ENCODE results near the gene GSN. TPM values are rescaled to one million over a fixed set of nuclear protein-coding genes. Genes with fewer than 3 reads are reported as not detected.

GSN gene
- polyA plus RNA-seq, 1 of the 3 experiments (the other 2 are of a cell fraction) = 168 TPM

DNA sequence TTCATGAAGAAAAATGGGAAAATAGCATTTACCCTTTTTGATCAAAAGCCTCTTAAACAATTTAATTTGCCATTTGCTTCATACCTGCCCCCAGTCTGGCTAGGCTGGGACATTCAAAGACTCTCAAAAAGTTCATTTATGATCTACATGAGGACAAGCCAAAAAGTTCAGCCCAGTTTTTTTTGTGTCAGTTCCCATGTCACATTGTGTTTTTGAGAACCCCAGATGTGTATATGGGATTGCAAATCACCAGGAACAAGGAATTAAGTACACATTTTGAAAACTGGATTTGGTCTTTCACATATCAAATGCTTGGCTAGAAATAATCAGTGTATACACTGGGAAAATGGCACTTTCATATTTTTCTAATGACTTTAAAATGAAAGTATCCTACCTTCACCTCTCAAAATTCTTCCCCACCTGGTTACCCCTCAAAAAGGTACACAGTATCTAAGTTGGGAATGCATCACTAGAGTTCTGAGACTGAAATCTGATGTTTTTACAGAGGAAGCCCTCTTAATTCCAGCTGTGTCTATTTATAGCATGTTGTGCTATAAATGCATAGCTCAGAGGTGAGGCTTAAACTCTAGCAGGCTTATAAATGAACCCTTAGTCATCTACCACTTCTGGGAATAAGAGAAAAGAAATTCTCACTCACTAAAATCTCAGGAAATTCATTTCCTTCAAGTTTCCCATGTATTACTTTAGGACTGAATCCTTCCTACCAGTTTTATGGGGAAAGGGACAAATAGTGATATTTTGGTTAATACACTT is 92.8 kb downstream of the GSN start (continued):
- TF ChIP-seq, protein P1, sequence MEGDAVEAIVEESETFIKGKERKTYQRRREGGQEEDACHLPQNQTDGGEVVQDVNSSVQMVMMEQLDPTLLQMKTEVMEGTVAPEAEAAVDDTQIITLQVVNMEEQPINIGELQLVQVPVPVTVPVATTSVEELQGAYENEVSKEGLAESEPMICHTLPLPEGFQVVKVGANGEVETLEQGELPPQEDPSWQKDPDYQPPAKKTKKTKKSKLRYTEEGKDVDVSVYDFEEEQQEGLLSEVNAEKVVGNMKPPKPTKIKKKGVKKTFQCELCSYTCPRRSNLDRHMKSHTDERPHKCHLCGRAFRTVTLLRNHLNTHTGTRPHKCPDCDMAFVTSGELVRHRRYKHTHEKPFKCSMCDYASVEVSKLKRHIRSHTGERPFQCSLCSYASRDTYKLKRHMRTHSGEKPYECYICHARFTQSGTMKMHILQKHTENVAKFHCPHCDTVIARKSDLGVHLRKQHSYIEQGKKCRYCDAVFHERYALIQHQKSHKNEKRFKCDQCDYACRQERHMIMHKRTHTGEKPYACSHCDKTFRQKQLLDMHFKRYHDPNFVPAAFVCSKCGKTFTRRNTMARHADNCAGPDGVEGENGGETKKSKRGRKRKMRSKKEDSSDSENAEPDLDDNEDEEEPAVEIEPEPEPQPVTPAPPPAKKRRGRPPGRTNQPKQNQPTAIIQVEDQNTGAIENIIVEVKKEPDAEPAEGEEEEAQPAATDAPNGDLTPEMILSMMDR (IDR thresholded peaks at IDR 0.05) = no peak
- TF ChIP-seq EP300 (IDR thresholded peaks at IDR 0.05; ENCODE audit: borderline replicate concordance in 1 of 2, low read depth in 1 of 2, low read length in 1 of 2) = no peak

DNA sequence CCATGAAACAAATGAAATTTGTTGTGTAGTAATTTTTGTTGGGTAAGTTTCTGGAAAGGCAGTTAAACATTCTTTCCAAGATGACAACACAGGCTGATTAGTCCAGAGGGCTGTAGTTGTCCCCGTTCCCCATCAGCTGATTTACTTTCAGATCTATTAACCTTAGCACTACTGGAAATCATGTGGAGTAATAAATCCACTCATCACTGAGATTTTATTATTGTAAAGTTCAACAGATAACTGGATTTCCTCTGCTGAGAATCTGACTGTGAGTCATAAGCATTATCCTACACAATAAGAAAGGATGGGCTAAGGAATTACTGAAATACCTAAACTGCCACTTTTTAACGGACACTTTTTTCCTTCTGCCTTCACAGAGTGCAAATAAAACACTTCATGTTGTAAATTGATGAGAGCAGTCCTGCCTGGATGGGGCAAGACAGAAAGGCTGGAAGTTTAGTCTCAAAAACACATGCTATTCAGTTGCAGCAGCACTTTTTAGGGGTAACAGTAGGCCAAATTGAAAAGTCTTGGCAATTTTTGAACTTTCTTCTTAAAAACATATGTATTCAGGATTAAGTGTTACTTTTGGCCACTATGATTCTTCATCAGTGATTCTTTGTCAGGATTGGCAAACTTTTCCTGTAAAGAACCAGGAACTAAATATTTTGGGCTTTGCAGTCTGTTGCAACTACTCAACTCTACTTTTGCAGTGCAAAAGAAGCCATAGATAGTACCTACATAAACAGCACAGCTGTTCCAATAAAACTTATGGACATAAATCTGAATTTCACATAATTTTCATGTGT is 95.1 kb downstream of the GSN start:
- no peaks in the 10 kb centered on the region for H4K20me1 ChIP-seq (ENCODE audit: insufficient read depth)
- no peak for TF ChIP-seq NRF1 (IDR thresholded peaks at IDR 0.05; ENCODE audit: low read depth, low read length)
- TF ChIP-seq EP300 (IDR thresholded peaks at IDR 0.05; ENCODE audit: borderline replicate concordance in 1 of 2, low read depth in 1 of 2, low read length in 1 of 2) = peak; percentile 40 to 81
- TF ChIP-seq MEF2A (IDR thresholded peaks at IDR 0.05; ENCODE audit: borderline replicate concordance, low read depth) = 0 out of 2 replicates have a peak, but pooled peaks have one; percentile 54
- peak; percentile 56; the same call in 1 of the 2 replicates for TF ChIP-seq NFIC (IDR thresholded peaks at IDR 0.05; ENCODE audit: borderline replicate concordance)
- peak; percentile 81 for TF ChIP-seq TCF12 (IDR thresholded peaks at IDR 0.05)
- TF ChIP-seq RFX5 (IDR thresholded peaks at IDR 0.05; ENCODE audit: low read length) = no peak
- TF ChIP-seq FOSL2 (IDR thresholded peaks at IDR 0.05; ENCODE audit: borderline replicate concordance, low read depth) = peak; percentile 83; the same call in 1 of the 2 replicates
- no peak for TF ChIP-seq GATA2 (CRISPR knock-in tag; IDR thresholded peaks at IDR 0.05)
- TF ChIP-seq POLR2AphosphoS5 (IDR thresholded peaks at IDR 0.05; ENCODE audit: low read depth, low read length) = peak; percentile 53; the same call in 1 of the 2 replicates
- TF ChIP-seq, protein P2, sequence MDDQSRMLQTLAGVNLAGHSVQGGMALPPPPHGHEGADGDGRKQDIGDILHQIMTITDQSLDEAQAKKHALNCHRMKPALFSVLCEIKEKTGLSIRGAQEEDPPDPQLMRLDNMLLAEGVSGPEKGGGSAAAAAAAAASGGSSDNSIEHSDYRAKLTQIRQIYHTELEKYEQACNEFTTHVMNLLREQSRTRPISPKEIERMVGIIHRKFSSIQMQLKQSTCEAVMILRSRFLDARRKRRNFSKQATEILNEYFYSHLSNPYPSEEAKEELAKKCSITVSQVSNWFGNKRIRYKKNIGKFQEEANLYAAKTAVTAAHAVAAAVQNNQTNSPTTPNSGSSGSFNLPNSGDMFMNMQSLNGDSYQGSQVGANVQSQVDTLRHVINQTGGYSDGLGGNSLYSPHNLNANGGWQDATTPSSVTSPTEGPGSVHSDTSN (IDR thresholded peaks at IDR 0.05) = peak; percentile 87
- TF ChIP-seq, protein P3, sequence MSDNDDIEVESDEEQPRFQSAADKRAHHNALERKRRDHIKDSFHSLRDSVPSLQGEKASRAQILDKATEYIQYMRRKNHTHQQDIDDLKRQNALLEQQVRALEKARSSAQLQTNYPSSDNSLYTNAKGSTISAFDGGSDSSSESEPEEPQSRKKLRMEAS (IDR thresholded peaks at IDR 0.05; ENCODE audit: low read depth) = peak; percentile 49; the same call in 1 of the 2 replicates
- TF ChIP-seq, protein P4, sequence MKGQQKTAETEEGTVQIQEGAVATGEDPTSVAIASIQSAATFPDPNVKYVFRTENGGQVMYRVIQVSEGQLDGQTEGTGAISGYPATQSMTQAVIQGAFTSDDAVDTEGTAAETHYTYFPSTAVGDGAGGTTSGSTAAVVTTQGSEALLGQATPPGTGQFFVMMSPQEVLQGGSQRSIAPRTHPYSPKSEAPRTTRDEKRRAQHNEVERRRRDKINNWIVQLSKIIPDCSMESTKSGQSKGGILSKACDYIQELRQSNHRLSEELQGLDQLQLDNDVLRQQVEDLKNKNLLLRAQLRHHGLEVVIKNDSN (IDR thresholded peaks at IDR 0.05; ENCODE audit: borderline replicate concordance, low read depth) = peak; percentile 24; the same call in 1 of the 2 replicates
- 0 out of 2 replicates have a peak, but pooled peaks have one; percentile 51 for TF ChIP-seq FOXM1 (IDR thresholded peaks at IDR 0.05; ENCODE audit: low read depth)
- TF ChIP-seq GABPA (IDR thresholded peaks at IDR 0.05; ENCODE audit: low read depth) = no peak
- TF ChIP-seq TEAD4 (IDR thresholded peaks at IDR 0.05; ENCODE audit: borderline replicate concordance, insufficient read depth) = peak; percentile 45; the same call in 1 of the 2 replicates
- peak; percentile 67 for TF ChIP-seq JUND (IDR thresholded peaks at IDR 0.05)
- peak; percentile 65; the same call in 1 of the 2 replicates for TF ChIP-seq RXRA (IDR thresholded peaks at IDR 0.05; ENCODE audit: borderline replicate concordance, low read depth)
- TF ChIP-seq, protein P5, sequence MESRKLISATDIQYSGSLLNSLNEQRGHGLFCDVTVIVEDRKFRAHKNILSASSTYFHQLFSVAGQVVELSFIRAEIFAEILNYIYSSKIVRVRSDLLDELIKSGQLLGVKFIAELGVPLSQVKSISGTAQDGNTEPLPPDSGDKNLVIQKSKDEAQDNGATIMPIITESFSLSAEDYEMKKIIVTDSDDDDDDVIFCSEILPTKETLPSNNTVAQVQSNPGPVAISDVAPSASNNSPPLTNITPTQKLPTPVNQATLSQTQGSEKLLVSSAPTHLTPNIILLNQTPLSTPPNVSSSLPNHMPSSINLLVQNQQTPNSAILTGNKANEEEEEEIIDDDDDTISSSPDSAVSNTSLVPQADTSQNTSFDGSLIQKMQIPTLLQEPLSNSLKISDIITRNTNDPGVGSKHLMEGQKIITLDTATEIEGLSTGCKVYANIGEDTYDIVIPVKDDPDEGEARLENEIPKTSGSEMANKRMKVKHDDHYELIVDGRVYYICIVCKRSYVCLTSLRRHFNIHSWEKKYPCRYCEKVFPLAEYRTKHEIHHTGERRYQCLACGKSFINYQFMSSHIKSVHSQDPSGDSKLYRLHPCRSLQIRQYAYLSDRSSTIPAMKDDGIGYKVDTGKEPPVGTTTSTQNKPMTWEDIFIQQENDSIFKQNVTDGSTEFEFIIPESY (IDR thresholded peaks at IDR 0.05; ENCODE audit: borderline replicate concordance, low read depth) = peak; percentile 52; the same call in 1 of the 2 replicates
- peaks cover 70% of the 10 kb centered on the region for H3K79me2 ChIP-seq (ENCODE audit: insufficient read depth)
- CTCF ChIA-PET = interaction anchor here (1.4 to 6.0 kb wide), 3 partner anchors 24 to 84 kb away, joined by 4 to 29 read pairs (median 6); no protein-coding TSS in a partner anchor
- H3K4me2 ChIP-seq = peak overlapping the region; percentile 77; the same call in 1 of the 2 replicates
- H3K9me2 ChIP-seq = no peaks in the 10 kb centered on the region
- H3K27me3 ChIP-seq (ENCODE audit: insufficient read depth) = no peaks in the 10 kb centered on the region
- no peaks in the 10 kb centered on the region for H3K9me3 ChIP-seq
- H3K36me3 ChIP-seq (replicated peaks in 1 of 2; ENCODE audit: control insufficient read depth in 1 of 2, insufficient read depth in 2 of 2, low read length in 1 of 2) = no peaks in the 10 kb centered on the region
- 6% methylated on average over 2 of the region's 2 CpGs for WGBS (ENCODE audit: low lambda C conversion rate)
- H2AFZ ChIP-seq (ENCODE audit: low read depth) = peak overlapping the region; percentile 17; the same call in 1 of the 2 replicates
- H3K9ac ChIP-seq = peak overlapping the region; percentile 63; the same call in 1 of the 2 replicates
- no peak for DNase-seq
- H3F3A ChIP-seq (replicated peaks; ENCODE audit: insufficient read depth) = peaks cover 49% of the 10 kb centered on the region
- no peak overlapping the region for H3K4me3 ChIP-seq (ENCODE audit: low read depth in 2 of 2, low read length in 1 of 2)
- H3K4me1 ChIP-seq (ENCODE audit: control insufficient read depth in 1 of 2, insufficient read depth in 2 of 2, low read depth in 1 of 2, low read length in 1 of 2) = peaks cover 20 to 68% of the 10 kb centered on the region in 2 experiments; a peak in 3 of 4 replicates
- POLR2A ChIA-PET = no interaction called here
- H3K27ac ChIP-seq (ENCODE audit: low read depth in 2 of 2, low read length in 1 of 2) = peak overlapping the region; percentile 82 to 92
